Stimulated activated CD8-positive, alpha-beta memory T cell treated with anti-CD3 and anti-CD28 coated beads, Interleukin-15, amount 100 ng/mL, for 48 hours (primary cell): ENCODE measurements around the gene FTHL17.

Experiments used
- DNase-seq, 2 donors: peaks; one replicate each; pipeline ENCODE4 v3.0.0-alpha.2; 2020; ENCODE audit warnings: low read depth in 2 of 2

The FTHL17 gene

DNA sequence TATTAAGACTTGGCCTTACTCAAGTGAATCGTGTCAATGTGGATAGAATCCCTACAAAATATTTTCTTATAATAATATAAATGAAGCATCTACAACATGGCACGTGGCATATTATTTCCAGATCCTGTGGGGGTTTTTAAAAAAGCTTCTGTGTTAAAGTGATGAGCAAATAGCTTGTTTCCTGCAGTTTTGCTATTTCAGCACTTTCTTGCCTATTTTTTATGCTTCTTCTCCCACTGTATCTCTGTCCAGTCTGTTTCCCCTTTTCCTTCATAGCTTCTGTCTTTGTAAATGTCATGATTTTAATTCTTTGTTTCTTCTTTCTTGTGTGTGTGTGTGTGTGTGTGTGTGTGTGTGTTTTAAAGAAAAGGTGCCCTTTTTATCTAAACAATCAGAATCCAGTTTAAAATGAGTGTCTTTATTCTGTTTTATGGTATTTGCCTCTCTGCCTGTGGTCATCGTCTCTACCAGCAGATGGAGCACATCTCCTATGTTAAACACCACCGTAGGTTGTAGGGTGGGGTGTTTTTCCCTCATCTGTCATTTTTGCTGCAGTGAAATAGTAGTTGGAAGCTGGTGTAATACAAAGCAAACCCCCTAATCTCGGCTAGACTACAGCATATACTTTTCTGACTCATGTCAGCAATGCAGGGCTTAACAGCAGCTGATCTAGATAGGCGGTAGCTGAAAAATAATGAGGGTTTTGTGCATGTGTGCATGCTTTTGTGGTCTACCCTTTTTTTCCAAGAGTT is 33.1 kb downstream of the FTHL17 start:
- peak in 1 of 2 donors; percentile 2 for DNase-seq

DNA sequence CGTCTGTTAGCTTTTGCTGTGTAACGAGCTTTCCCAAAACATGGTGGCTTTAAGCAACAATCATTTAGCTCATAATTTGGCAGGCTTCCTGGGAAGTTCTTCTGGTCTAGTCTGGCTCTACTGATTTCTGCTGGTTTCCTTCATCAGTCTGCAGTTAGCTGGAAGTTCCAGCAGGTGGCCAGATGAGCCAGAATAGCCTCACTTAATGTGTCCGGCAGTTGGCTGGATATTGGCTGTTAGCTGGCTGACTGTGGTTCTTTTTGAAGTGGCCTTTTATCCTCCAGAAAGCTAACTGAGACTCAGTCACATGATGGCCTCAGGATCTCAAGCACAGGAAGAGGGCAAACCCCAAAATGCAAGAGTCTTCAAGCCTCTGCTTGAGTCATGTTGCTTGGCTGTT is 34.9 kb downstream of the FTHL17 start:
- DNase-seq: no peak

DNA sequence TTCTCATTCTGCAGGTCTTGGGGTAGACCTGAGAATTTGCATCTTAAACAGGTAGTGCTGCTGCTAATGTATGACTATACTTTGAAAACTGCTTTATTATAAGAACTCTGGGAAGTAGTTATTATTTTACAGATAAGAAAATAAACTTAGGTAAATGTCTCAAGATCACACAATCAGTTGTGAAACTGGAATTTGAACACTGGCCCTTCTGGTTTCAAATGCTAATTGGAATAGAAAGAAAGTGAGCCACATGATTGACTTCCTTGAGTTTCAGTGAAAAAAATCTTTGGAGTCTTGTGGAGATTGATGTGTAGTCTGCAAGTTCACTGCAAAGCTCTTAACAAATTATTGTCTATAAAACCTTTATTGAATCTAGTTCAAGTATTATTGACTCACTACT is 44.5 kb downstream of the FTHL17 start:
- DNase-seq: no peak

DNA sequence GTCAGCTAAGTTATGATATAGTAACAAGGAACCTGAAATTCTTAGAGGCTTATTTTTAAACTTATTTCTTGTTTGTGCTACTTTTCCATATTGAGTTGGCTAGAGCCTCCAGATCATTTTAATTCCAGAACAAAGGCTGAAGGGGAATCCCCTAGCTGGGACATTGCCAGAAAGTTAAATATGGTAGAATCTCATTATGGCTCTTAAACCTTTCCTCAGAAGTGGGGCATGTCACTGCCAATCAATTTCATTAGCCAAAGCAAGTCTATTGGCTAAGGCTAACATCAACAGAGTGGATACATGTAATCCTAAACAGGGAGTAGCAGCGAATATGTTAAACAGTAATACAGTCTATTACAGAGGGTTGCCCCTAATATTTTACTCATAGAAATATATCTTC is 47.0 kb downstream of the FTHL17 start:
- no peak for DNase-seq

DNA sequence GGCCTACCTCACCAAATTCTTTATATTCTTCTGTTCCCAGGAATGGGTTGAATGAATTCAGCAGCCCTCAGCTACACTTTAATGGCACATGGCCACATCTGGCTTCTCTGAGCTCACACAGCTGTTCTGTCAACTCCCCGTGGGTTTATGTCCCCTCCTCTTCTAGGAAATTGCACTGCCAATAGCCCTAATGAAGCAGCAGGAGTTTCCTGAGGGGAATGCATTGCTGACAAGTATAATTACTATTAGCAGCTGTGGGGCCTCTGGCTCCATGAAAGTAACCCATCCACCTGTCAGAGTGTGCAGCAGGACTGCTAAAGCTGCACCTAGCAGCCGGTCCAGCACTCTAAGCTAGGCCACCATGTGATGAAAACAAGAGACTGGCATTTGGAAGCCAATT is 50.3 kb downstream of the FTHL17 start:
- DNase-seq: no peak
